WTC11 (cell line): ENCODE data around the gene TBC1D14. TPM values are rescaled to one million over a fixed set of nuclear protein-coding genes. Genes with fewer than 3 reads are reported as not detected.

Experiments used
- ATAC-seq: fragments of 200-7000 bp; cut with Tn5 transposase; 2 replicates; pipeline ENCODE4 v1.10.0; 2021; ENCODE audit warnings: mild to moderate bottlenecking, moderate library complexity
- CTCF ChIA-PET: fragments of 300-600 bp; sonication (Branson Sonifier 250); formaldehyde crosslinking; loops from one replicate; lab custom pipeline; 2021; ENCODE audit warnings: antibody characterized with exemption; lab: Charles Lee
- POLR2A ChIA-PET: fragments of 350-600 bp; sonication (Branson Sonifier 250); formaldehyde crosslinking; loops from one replicate; lab custom pipeline; 2021; ENCODE audit warnings: antibody characterized with exemption; lab: Charles Lee
- DNase-seq: peaks from one replicate; pipeline ENCODE4 v3.0.0; 2021; ENCODE audit warnings: low spot score
- H3K27ac Mint-ChIP-seq: 2 replicates; pipeline ENCODE4 v1.8.0; 2021; ENCODE audit warnings: mixed read lengths
- H3K27me3 Mint-ChIP-seq: 2 replicates; pipeline ENCODE4 v1.8.0; 2021; ENCODE audit warnings: low read depth, mild to moderate bottlenecking, moderate library complexity, mixed read lengths
- H3K36me3 Mint-ChIP-seq: 2 replicates; pipeline ENCODE4 v1.8.0; 2021; ENCODE audit warnings: mixed read lengths
- H3K4me1 Mint-ChIP-seq: 2 replicates; pipeline ENCODE4 v1.8.0; 2022; ENCODE audit warnings: mixed read lengths
- H3K4me3 Mint-ChIP-seq: 2 replicates; pipeline ENCODE4 v1.8.0; 2021; ENCODE audit warnings: mild to moderate bottlenecking, moderate library complexity, mixed read lengths
- H3K9me3 Mint-ChIP-seq: 2 replicates; pipeline ENCODE4 v1.8.0; 2021; ENCODE audit warnings: mixed read lengths
- AR ChIP-seq: fragments of 250-450 bp; sonication (Bioruptor Pico); IDR thresholded peaks from 2 replicates; pipeline ENCODE4 v1.9.0; 2021; ENCODE audit warnings: mild to moderate bottlenecking
- ATF1 ChIP-seq: sonication (generic); formaldehyde crosslinking; IDR thresholded peaks from 2 replicates; pipeline ENCODE4 v1.8.1; 2023; ENCODE audit warnings: mild to moderate bottlenecking, moderate library complexity, missing genetic modification reagents
- ATF2 ChIP-seq: sonication (generic); formaldehyde crosslinking; IDR thresholded peaks from 2 replicates; pipeline ENCODE4 v1.8.1; 2022; ENCODE audit warnings: low read depth, missing genetic modification reagents, borderline replicate concordance
- CBFB ChIP-seq: sonication (generic); formaldehyde crosslinking; IDR thresholded peaks from 2 replicates; pipeline ENCODE4 v1.8.1; 2022; ENCODE audit warnings: mild to moderate bottlenecking, low read depth, missing genetic modification reagents
- CDX4 ChIP-seq: fragments of 250-450 bp; sonication (Bioruptor Pico); IDR thresholded peaks from 2 replicates; pipeline ENCODE4 v1.9.0; 2021; ENCODE audit warnings: moderate library complexity, mild to moderate bottlenecking, inconsistent platforms, borderline replicate concordance
- CTCF ChIP-seq: fragments of 200-600 bp; IDR thresholded peaks from 2 replicates; pipeline ENCODE4 v1.8.0; 2022; ENCODE audit warnings: antibody characterized with exemption
- FOXP1 ChIP-seq: sonication (generic); formaldehyde crosslinking; IDR thresholded peaks from 2 replicates; pipeline ENCODE4 v1.8.0; 2022; ENCODE audit warnings: missing genetic modification reagents, mild to moderate bottlenecking, moderate library complexity, borderline replicate concordance
- GABPB1 ChIP-seq: sonication (generic); formaldehyde crosslinking; IDR thresholded peaks from 2 replicates; pipeline ENCODE4 v1.8.1; 2023; ENCODE audit warnings: mild to moderate bottlenecking, missing genetic modification reagents
- MYBL2 ChIP-seq: sonication (generic); formaldehyde crosslinking; IDR thresholded peaks from 2 replicates; pipeline ENCODE4 v1.8.1; 2023; ENCODE audit warnings: mild to moderate bottlenecking, moderate library complexity, missing genetic modification reagents
- NFE2L1 ChIP-seq: sonication (generic); formaldehyde crosslinking; IDR thresholded peaks from 2 replicates; pipeline ENCODE4 v1.8.1; 2023; ENCODE audit warnings: missing genetic modification reagents
- NR1H2 ChIP-seq: sonication (generic); formaldehyde crosslinking; IDR thresholded peaks from 2 replicates; pipeline ENCODE4 v1.9.0; 2021; ENCODE audit warnings: mild to moderate bottlenecking, moderate library complexity, missing genetic modification reagents
- NR3C1 ChIP-seq: sonication (generic); formaldehyde crosslinking; conservative IDR thresholded peaks from 2 replicates; pipeline ENCODE4 v1.8.1; 2023; ENCODE audit warnings: low read depth, mild to moderate bottlenecking, missing genetic modification reagents
- PRDM15 ChIP-seq: sonication (generic); formaldehyde crosslinking; IDR thresholded peaks from 2 replicates; pipeline ENCODE4 v1.8.0; 2022; ENCODE audit warnings: missing genetic modification reagents
- TEAD1 ChIP-seq: sonication (generic); formaldehyde crosslinking; IDR thresholded peaks from 2 replicates; pipeline ENCODE4 v1.8.0; 2022; ENCODE audit warnings: mild to moderate bottlenecking, missing genetic modification reagents
- USF1 ChIP-seq: sonication (generic); formaldehyde crosslinking; IDR thresholded peaks from 2 replicates; pipeline ENCODE4 v1.8.0; 2022; ENCODE audit warnings: mild to moderate bottlenecking, missing genetic modification reagents
- ZNF396 ChIP-seq: fragments of 250-450 bp; sonication (Bioruptor Pico); IDR thresholded peaks from 2 replicates; pipeline ENCODE4 v1.8.0; 2021; ENCODE audit warnings: mild to moderate bottlenecking, moderate library complexity, borderline replicate concordance
- ZNF425 ChIP-seq: fragments of 250-450 bp; sonication (Bioruptor Pico); conservative IDR thresholded peaks from 2 replicates; pipeline ENCODE4 v1.9.0; 2021; ENCODE audit warnings: mild to moderate bottlenecking
- ZSCAN18 ChIP-seq: fragments of 250-450 bp; sonication (Bioruptor Pico); IDR thresholded peaks from 2 replicates; pipeline ENCODE4 v2.1.2; 2022; ENCODE audit warnings: mild to moderate bottlenecking, moderate library complexity
- total RNA-seq: library from RNA; stranded (reverse); gene quantifications from 3 replicates; pipeline ENCODE4 v1.2.3, GENCODE V29; 2021

TBC1D14 gene
- total RNA-seq, 1 experiment from 2014 or later: 45.1 TPM

GRCh38 chr4:7013175-7013574 is 103.5 kb downstream of the TBC1D14 start (continued):
- TF ChIP-seq USF1: no peak
- no peak for TF ChIP-seq CTCF
- no peak for TF ChIP-seq ATF2 (CRISPR knock-in tag)
- TF ChIP-seq ZNF396: no peak
- no peak for TF ChIP-seq FOXP1 (CRISPR knock-in tag)
- no peak for TF ChIP-seq ZNF425
- TF ChIP-seq MYBL2 (CRISPR knock-in tag): no peak
- no peak for TF ChIP-seq NFE2L1 (CRISPR knock-in tag)
- TF ChIP-seq NR3C1 (CRISPR knock-in tag): no peak
- TF ChIP-seq CDX4: no peak

GRCh38 chr4:7014815-7015214 is 105.2 kb downstream of the TBC1D14 start:
- Mint-ChIP-seq H3K9me3 (no peaks in the 10 kb centered on the region), H3K4me3 (no peak overlapping the region), H3K4me1 (peaks cover 4% of the 10 kb centered on the region; the same call in 1 of the 2 replicates), H3K27ac (no peak overlapping the region), H3K27me3 (no peaks in the 10 kb centered on the region), H3K36me3 (peaks cover 66% of the 10 kb centered on the region)
- CTCF ChIA-PET: no interaction called here
- POLR2A ChIA-PET: no interaction called here
- no peak for ATAC-seq
- DNase-seq: no peak
- TF ChIP-seq AR (CRISPR knock-in tag) (no peak), GABPB1 (CRISPR knock-in tag) (no peak), ATF1 (CRISPR knock-in tag) (no peak), CBFB (CRISPR knock-in tag) (no peak), TEAD1 (CRISPR knock-in tag) (no peak), PRDM15 (CRISPR knock-in tag) (no peak), NR3C1 (CRISPR knock-in tag) (no peak), ZSCAN18 (CRISPR knock-in tag) (no peak), ZNF396 (no peak), NR1H2 (no peak)
